HG02943 (cell line): ENCODE results near the gene SH3BP4.

Experiments used
- ATAC-seq: cut with Tn5 transposase; IDR thresholded peaks from one replicate; pipeline ENCODE4 v1.9.1; 2021; ENCODE audit warnings: mild to moderate bottlenecking, low read depth, moderate library complexity; ENCODE audit not compliant: unreplicated experiment

The SH3BP4 gene

DNA sequence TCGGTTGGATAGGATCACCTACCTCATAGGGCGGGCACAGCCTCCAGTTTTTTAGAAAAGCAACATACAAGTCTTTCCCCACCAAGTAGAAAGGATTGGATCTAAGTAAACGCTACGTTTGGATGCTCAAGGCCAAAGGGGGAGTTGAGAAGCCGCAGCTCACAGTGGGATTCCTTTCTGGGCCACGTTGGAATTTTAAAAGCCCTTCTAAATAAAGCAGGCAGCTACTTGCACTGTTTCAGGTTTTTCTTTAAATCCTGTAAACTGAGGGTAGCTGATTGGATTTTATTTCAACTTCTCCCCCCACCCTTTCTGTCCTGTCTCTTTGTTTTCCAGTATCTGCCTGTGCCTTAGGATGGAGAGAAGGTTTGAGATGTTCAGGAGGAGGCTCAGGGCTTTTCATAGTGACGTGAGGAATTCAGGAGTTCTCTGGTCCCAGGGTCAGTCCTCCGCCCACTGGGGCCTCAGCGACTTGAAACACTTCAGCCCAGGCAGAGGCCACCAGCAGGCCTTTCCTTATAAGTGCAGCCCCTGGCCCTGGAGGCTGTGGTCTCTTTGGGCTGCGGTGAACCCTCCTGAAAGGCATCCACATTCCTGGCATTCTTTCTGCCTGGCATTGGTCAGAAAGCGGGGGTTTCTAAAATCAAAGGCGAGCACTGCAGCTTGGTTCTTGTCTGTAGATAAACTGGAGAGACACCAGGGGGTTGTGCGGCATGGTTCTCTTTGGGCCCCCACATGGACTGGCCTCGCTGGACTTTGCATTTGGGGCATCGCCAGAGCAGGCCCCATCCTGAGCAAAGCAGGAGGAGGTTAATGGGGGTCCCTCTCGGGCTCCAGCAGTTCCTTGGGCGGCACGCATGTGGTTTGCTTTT, 44.5 kb downstream of the SH3BP4 start:
- ATAC-seq, result no peak

DNA sequence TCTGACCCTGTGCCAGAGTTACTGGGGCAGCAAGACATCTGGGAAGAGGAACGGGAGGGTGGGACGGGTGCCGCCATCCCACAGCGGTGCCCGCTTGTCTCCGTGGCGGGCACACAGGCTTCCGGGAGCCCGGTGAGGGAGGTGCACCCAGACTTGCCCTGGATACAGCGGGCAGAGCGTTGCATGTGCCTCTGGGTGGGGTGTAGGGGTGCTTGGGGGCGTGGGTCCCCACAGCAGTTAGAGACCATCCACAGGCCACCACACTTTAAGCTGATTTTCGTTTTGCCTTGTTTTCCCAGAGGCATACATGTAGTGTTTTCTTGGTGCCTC, 45.1 kb downstream of the SH3BP4 start:
- ATAC-seq, result no peak

DNA sequence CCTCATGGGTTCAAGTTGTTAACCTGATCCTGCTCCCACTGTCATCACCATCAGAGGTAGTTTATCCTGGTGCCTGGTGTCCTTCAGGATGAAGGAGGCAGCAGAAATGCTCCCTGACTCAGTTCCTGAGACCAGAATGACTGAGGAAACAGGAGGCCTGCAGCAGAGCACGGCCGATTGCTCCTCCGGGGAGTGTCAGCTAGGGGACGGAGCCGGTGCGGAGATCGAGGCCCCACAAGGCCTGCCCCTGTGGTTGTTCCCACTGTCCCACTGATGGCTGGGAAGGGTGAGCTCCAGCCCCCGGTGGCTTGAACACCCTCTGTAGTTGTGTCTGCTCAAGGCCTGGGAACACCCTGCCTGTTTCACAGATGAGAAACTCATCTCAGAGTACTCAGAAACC, 45.6 kb downstream of the SH3BP4 start:
- ATAC-seq, result no peak

DNA sequence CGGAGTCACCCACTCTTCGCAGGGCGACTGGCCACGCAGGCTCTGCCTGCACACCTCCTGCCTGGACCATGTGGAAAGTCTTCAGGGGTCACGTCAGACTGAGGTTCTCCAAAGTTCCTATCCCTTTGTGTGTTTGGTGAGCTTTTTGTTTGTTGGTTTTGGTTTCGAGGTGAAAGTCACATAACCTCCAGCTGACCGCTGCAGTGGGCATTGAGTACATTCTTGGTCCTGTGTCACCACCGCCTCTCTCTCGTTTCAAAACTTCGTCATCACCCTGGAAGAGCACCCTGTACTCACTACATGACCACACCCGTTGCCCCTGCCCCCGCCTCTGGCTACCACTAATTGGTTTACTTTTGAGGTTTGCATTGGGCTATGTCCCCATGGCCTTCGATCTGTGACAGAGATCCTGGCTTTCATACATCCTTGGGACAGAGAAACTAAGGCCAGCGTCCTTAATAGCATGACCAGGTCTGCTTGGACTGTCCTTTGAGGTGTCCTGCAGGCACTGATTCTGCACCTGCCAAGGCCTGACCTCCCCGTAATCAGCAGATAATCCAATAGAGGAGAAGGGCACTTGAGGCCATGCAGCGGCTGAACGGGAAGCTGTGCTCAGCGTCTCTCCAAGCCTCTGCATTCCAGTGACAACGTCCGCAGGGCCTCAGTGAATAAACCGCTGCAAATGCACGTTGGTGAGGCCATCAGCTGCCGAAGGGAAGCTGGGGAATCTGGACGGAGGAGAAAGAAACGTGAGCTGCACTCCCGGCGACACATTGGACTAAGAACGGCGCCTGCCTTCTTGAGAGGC, 46.8 kb downstream of the SH3BP4 start:
- ATAC-seq, result no peak

DNA sequence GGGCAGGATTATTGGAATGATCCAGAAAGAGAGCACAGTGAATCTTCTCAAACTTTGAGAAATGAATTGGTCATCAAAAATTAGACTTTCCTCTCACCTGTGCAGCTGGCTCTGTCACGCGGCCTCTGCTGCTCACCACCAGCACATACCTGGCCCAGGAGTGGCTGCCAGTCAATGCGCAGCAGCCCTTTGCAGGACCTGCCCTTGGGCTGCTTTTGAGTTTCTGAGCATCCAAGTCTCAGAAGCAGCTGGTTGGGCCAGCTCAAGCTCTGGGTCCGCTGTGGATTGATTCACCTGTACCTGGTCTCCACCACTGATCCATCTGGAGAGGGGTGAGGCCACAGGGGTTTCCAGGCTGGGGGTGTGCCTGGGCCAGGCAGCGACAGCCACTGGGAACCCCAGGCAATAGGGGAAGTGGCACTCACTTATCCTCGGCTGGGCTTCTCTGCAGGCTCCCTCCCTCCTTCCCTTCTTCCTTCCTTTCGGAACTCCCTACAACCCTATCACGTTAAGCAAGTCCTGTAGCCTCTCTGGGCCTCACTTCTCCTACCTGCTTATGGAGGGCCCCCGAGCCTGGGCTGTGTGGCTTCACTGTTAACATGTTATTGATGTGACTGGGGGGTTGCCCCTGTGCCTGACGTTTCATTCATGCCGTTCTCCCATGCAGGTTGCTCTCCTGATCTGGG, 48.1 kb downstream of the SH3BP4 start:
- ATAC-seq, result no peak

DNA sequence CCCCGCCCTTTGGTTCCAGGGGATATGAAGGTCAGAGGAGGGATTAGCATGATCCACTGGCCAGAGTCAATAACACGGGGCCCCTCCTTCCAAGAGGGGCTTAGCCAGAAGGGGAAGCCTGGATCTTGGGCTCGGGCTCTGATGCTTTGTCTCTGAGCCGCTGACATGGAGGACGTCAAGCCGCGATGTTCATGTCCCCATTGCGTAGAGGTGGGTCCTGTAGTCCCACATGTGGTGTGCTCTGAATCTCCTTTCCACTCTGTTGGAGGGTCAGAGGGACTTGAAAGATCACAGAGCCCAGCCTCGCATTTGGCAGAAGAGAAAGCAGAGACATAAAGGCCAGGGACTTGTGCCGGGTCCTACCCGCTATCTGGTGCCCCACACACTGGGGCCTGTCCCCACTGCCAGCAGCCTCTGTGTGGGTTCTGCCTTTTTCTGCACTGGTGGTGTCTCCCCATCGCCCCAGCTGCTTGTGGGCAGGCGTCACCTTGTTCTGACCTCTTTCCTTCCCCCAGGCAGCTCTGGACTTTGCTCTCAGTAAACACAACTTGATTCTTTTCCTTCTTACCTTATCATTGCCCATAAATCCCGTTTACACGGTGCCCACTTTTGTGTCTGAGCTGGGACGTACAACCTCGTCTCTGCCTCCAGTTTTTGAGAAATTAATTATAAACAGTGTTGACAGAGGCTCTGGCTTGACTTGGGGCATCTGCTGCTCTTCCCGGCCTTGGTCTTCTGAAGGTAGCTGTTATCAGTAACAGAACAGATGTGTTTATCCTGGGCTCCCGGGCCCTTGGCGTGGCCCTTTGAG, 48.8 kb downstream of the SH3BP4 start:
- ATAC-seq, result no peak

DNA sequence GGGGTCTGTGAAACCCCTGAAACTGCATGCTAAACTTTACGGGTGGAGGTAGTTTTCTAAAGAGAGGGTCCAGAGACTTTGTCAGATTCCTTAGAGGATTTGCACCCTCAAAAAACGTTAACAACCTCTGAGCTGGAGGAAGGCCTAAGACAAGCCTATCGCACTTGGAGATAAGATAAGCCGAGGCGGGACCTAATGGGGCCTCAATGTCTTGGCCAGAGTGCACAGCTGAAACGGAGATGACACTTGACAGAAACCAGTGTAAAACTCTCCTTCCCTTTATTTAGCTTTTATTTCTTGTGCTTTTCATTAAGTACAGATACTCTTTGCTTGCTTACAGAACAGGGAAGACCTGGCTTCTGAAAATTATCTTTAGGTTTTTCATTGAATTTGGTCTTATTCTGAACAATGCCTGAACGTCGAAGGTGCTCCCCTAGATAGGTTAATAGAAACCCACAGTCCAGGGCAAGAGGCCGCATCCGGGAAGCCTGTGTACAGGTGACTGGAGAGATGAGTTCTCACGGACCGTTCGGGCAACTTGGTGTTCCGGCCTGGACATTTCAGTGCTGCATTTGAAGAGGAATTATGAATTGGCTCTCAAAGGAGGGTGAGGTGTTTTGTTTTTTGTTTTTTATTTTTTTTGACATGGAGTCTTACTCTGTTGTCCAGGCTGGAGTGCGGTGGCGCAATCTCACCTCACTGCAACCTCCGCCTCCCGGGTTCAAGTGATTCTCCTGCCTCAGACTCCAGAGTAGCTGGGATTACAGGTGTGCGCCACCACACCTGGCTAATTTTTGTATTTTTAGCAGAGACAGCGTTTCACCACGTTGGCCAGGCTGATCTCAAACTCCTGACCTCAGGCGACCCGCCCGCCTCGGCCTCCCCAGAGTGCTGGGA, 49.7 kb downstream of the SH3BP4 start:
- ATAC-seq, result no peak

DNA sequence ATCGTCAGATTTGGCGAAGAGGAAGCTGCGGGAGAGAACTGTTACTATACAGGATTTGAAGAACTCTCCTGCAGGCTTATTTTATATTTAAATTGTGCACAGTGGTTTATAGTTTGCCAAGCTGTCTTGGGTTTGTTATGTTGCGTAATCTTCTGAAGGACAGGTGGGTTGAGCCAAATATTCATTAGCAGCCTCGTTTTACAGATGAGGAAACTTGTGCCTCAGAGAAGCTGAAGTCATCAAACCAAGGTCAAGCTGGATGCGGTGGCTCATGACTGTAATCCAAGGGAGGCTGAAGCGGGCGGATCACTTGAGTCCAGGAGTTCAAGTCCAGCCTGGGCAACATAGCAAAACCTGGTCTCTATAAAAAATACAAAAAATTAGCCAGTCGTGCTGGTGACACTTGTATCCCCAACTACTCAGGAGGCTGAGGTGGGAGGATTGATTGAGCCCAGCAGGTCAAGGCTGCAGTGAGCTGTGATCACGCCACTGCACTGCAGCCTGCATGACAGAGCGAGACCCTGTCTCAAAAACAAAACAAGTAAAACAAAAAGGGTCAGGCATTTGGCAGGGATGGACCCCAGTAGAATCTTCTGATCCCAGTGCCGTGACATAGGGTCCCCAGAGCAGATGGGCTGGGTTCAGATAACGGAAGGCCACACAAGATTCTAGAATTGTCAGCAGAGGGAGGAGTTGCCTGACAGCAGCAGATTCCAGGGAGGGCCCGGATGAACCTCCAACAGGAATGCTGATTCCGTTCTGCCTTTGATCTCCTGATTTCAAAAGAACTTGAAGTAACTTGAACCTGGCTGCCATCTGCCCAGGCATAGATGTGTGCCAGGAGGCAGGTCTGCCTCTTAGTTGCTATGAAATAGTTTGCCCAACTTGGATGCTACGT, 50.6 kb downstream of the SH3BP4 start:
- no peak for ATAC-seq

DNA sequence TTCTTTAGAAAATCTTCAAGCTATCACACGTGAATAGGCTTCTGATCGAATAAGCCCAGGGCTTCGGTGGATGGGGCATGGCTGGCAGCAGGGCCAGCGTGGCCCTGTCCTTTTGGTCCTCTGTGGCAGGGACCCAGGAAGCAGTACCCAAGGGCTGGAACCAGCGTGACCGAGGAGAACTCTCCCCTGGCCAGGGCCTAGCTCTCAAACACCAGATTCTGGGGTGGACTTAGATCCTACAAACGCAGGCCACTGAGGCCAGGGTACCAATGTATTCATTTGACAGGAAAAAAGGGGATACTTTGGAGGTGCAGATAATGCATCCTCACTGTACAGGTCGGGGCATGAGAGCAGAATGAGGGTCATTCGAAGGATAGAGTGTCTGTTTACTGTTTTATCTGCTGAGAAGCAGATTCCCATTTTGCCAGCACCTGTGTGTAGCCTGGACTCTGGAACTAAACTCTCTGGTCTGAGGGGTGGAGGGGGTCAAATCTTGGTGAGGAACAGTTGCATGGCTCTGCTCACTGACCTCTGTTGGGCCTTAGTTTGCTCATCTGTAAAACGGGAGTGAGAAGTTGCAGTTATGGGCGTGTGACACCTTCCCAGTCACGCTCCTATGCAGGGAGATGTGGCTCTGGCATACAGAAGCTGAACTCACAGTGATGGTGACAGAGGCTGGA, 51.4 kb downstream of the SH3BP4 start:
- no peak for ATAC-seq

DNA sequence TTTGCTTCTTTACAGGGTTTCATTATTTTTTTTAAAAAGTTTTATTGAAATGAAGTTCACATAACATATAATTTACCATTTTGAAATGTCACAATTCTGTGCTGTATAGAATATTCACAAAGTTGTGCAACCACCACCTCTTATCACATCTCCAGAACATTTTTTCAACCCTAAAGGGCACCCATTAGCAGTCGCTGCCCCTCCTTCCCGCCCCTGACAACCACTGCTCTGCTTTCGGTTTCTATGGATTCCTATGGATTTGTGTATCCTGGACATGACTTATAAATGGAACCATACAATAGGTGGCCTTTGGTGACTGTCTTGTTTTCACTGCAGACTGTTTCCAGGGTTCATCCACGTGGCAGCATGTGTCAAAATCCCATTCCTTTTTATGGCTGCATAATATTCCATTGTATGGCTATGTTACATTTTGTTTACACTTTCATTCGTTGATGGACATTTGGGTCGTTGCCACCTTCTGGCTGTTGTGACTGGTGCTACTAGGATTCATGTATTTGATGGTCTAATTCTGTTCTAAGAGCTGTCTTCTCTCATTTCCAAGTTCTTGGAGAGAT, 52.6 kb downstream of the SH3BP4 start:
- ATAC-seq, result no peak

DNA sequence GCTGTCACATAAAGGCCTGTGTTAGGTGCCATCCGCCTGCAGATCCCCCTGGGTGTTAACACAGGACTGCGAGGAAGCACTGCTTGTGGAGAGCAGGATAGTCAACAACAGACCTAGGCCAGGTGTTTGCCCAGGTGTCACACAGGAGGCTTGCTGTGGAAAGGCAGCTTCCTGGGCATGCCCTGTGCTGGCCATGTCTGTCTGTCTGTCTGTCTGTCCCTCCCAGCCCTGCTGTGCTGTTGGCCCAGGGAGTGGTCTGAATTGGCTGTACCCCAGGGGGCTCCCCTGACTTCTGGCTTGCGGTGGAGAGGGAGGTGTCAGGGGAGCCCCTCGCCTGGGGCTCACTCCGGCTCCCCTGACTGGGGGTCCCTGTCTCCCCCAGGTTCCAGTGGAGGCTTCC, 53.2 kb downstream of the SH3BP4 start:
- no peak for ATAC-seq

DNA sequence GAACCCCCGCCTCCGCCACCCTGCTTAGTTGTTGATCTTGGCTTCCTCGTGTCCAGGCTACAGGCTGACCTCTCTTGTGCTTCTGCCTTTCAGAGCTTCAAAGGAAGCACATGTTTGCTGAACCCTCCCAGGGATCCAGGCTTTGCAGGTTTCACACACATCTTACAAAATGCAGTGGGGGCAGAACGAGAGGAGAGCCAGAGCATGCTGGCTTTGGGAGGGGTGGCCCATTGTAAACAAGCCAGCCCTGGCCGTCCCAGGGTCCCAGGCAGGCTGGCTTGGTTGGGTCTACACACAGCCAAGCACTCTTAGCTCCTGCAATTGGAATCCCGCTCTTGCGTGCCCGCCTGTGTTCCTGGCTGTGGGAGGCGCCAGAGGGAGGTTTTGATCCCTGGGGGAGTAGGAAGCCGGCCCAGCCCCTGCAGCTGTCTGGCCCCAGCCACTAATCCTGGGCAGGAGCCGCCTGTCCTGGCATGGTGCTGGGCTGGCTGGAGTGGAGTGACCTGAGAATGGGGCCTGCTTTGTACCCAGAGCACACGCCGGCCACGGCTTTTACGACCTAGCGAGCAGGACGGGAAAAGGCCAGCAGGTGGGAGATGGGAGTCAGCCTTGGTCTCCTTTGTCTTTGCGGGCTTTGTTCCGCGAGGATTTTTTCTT, 53.9 kb downstream of the SH3BP4 start:
- ATAC-seq, result no peak

DNA sequence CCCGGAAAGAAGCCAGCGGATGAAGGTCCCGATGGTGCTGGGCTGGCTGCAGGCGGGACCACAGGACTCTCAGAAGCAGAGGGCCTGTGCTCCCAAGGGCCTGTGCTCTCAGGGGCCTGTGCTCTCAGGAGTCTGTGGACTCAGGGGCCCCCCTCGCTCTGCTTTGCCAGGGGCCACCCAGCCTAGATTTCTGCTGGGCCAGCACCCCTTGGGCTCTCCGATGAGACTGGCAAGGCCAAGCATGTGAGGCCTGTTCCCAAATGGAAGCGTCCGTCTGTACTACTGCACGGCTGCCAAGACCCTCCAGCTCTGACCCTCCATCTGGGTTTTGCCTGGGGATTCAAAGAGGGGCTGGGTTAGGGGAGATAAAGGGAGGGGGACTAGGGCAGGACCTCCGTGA, 54.6 kb downstream of the SH3BP4 start:
- ATAC-seq, result no peak

DNA sequence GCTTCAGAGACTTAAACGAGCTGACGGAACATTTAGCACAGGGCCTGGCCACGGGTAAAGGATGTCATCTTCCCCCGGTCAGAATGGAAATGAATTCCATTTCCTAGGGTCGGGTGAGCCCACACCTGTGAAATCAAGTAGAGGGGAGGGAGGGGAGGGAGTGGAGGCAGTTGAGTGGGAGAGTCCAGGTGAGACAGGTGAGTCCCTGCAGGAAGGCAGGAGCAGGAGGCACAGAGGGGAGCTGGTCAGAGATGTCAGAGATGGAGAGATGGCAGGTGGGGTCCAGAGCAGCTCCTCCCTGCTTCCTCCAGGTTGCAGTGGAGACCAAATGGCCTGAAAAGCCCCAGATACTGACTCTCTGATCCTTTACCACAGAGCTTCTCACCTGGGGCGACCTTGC, 55.2 kb downstream of the SH3BP4 start:
- ATAC-seq, result no peak

DNA sequence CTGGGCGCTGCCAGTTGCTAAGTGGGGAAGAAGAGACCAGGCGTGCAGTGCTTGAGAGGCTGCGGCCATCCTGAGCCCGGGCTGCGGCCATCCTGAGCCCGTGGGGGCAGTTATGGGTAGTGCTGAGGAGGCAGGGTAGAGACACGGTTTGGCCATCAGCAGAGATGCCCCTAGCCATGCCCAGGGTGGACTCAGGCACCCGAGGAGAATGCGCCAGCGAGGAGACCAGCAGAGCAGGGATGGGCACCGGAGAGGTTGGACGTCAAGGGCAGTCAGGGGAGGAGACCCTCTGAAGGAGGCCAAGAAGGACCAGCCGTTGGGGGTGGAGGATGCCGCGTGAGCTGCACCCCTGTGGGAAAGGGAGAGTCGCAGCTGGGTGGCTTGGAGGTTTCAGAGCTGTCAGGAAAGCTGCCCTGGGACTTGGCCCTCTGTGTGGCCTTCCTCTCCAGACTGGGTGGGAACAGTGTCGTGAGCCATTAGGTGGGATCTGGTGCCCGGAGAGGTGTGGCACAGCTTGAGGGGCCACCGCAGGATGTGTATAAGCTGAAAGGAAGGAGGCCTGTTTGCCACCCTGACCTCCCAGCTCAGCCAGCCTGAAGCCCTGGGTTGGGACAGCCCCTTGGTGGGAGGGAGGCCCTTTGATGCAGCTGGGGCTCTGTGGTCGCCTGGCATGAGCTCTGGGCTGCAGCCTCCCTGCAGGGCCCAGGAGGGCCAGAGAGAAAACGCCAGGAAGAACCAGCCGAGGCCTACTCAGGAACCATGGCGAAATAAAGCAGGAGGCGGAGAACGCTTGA, 56.0 kb downstream of the SH3BP4 start:
- no peak for ATAC-seq

DNA sequence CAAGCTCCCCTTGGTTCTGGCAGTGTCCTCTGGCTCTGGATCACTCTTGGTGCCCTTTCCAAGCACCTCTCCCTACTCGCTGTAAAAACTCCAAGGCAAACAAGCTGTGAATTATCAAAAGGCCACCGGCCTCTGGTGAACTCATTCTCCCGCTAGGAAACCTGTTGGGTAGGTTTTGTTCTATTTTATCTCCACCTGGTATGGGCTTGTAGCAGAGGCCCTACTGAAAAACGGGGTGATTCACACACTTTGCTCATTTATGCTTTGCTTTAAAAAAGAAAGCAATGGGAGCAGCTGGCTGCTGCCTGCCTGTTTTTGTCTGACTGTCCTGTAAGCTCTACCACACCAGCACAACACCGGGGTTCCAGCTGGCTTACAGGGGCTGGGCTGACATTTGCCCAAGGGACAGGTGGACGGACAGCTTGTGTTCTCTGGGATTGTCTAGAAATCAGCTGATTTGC, 56.8 kb downstream of the SH3BP4 start:
- ATAC-seq, result no peak
